Subcutaneous abdominal adipose tissue (tissue), 5 donors: Measurements from ENCODE around the gene HOXB4.

ENCODE experiments used
- H3K27ac ChIP-seq: one replicate; pipeline ENCODE4 v1.7.0; 2013; ENCODE audit warnings: low read depth, mild to moderate bottlenecking, inconsistent platforms, low read length, moderate library complexity
- H3K27me3 ChIP-seq, 5 donors: one replicate each; pipeline ENCODE4 v1.7.0; 2013; ENCODE audit warnings: low read length in 5 of 5, inconsistent platforms in 1 of 5; ENCODE audit not compliant: control insufficient read depth in 5 of 5, insufficient read depth in 4 of 5
- H3K36me3 ChIP-seq, 5 donors: one replicate each; pipeline ENCODE4 v1.7.0; 2013; ENCODE audit warnings: low read length in 5 of 5; ENCODE audit not compliant: control insufficient read depth in 5 of 5, insufficient read depth in 5 of 5
- H3K4me1 ChIP-seq, 5 donors: one replicate each; pipeline ENCODE4 v1.7.0; 2013; ENCODE audit warnings: low read length in 5 of 5, mild to moderate bottlenecking in 3 of 5, moderate library complexity in 1 of 5; ENCODE audit not compliant: control insufficient read depth in 5 of 5, insufficient read depth in 5 of 5
- H3K4me3 ChIP-seq, 5 donors: one replicate each; pipeline ENCODE4 v1.7.0; 2013; ENCODE audit warnings: low read length in 5 of 5, low read depth in 1 of 5
- H3K9ac ChIP-seq, 5 donors: one replicate each; pipeline ENCODE4 v1.7.0; 2013; ENCODE audit warnings: low read length in 5 of 5, mild to moderate bottlenecking in 4 of 5, moderate library complexity in 3 of 5
- H3K9me3 ChIP-seq, 5 donors: one replicate each; pipeline ENCODE4 v1.7.0; 2013; ENCODE audit warnings: low read length in 5 of 5; ENCODE audit not compliant: control insufficient read depth in 5 of 5
- donor health status: healthy.
- donor health status: healthy.
- donor health status: healthy.
- donor health status: healthy.
- donor health status: healthy.

Gene HOXB4

GRCh38 chr17:48621410-48622392, 43.6 kb upstream of the HOXB4 start:
- Histone ChIP-seq H3K4me1 (peaks cover 4 to 35% (median 25%) of the 10 kb centered on the region in 5 donors), H3K27ac (no peak overlapping the region), H3K9ac (no peak overlapping the region), H3K4me3 (no peak overlapping the region), H3K36me3 (no peaks in the 10 kb centered on the region), H3K27me3 (peaks cover 48 to 82% (median 63%) of the 10 kb centered on the region in 5 donors), H3K9me3 (no peaks in the 10 kb centered on the region)

GRCh38 chr17:48620461-48621139, 42.5 kb upstream of the HOXB4 start:
- Histone ChIP-seq H3K9ac (no peak overlapping the region), H3K36me3 (no peaks in the 10 kb centered on the region), H3K4me3 (no peak overlapping the region), H3K27me3 (peaks cover 58 to 89% (median 68%) of the 10 kb centered on the region in 5 donors), H3K4me1 (peaks cover 2 to 25% (median 17%) of the 10 kb centered on the region in 5 donors), H3K9me3 (no peaks in the 10 kb centered on the region), H3K27ac (no peak overlapping the region)

- H3K9ac ChIP-seq: no peak overlapping the region
- peaks cover 59 to 86% (median 71%) of the 10 kb centered on the region in 5 donors for H3K27me3 ChIP-seq
- no peaks in the 10 kb centered on the region for H3K9me3 ChIP-seq
- peaks cover 2 to 19% (median 12%) of the 10 kb centered on the region in 5 donors for H3K4me1 ChIP-seq
- no peak overlapping the region for H3K4me3 ChIP-seq
- no peak overlapping the region for H3K27ac ChIP-seq
- H3K36me3 ChIP-seq: no peaks in the 10 kb centered on the region
Measured at GRCh38 chr17:48619826-48620449, 41.8 kb upstream of the HOXB4 start.

GRCh38 chr17:48618256-48618896, 40.2 kb upstream of the HOXB4 start:
- Histone ChIP-seq H3K4me3 (peak overlapping the region in 1 of 5 donors; percentile 22), H3K9ac (no peak overlapping the region), H3K4me1 (peaks cover 2 to 24% (median 18%) of the 10 kb centered on the region in 5 donors), H3K9me3 (no peaks in the 10 kb centered on the region), H3K36me3 (no peaks in the 10 kb centered on the region), H3K27ac (no peak overlapping the region), H3K27me3 (peaks cover 47 to 76% (median 62%) of the 10 kb centered on the region in 5 donors)

GRCh38 chr17:48617471-48618255, 39.5 kb upstream of the HOXB4 start:
- H3K4me1 ChIP-seq: peaks cover 2 to 26% (median 19%) of the 10 kb centered on the region in 5 donors
- H3K9ac ChIP-seq: no peak overlapping the region
- H3K9me3 ChIP-seq: no peaks in the 10 kb centered on the region
- peaks cover 41 to 69% (median 56%) of the 10 kb centered on the region in 5 donors for H3K27me3 ChIP-seq
- no peak overlapping the region for H3K27ac ChIP-seq
- no peak overlapping the region for H3K4me3 ChIP-seq
- no peaks in the 10 kb centered on the region for H3K36me3 ChIP-seq

GRCh38 chr17:48616717-48617470, 38.7 kb upstream of the HOXB4 start:
- Histone ChIP-seq H3K9ac (no peak overlapping the region), H3K9me3 (no peaks in the 10 kb centered on the region), H3K4me1 (peaks cover 2 to 33% (median 26%) of the 10 kb centered on the region in 5 donors), H3K27me3 (peaks cover 37 to 61% (median 49%) of the 10 kb centered on the region in 5 donors), H3K27ac (no peak overlapping the region), H3K36me3 (no peaks in the 10 kb centered on the region), H3K4me3 (no peak overlapping the region)

- Histone ChIP-seq H3K4me3 (no peak overlapping the region), H3K4me1 (peaks cover 2 to 40% (median 32%) of the 10 kb centered on the region in 5 donors), H3K36me3 (no peaks in the 10 kb centered on the region), H3K27me3 (peaks cover 29 to 54% (median 41%) of the 10 kb centered on the region in 5 donors), H3K9ac (no peak overlapping the region), H3K9me3 (no peaks in the 10 kb centered on the region), H3K27ac (no peak overlapping the region)
Measured at GRCh38 chr17:48615963-48616716, 38.0 kb upstream of the HOXB4 start.
